ENCODE data around the gene PPM1H.

GRCh38 chr12:62770381-62770780 is 164.6 kb downstream of the PPM1H start:
- TF ChIP-seq CTCF (conservative IDR thresholded peaks at IDR 0.05; ENCODE audit: low read length) (no peak), EZH2phosphoT487 (IDR thresholded peaks at IDR 0.05; ENCODE audit: borderline replicate concordance) (no peak)

Measured in Loucy (cell line).